Heart left ventricle (tissue), 16 donors: Measurements from ENCODE around the gene BGN. TPM values are rescaled to one million over a fixed set of nuclear protein-coding genes. Genes with fewer than 3 reads are reported as not detected.

ENCODE experiments used
- ATAC-seq, 4 donors: fragments of 200-7000 bp; cut with Tn5 transposase; one replicate each; pipeline ENCODE4 v1.9.1; 2020 to 2022; ENCODE audit warnings: moderate library complexity in 4 of 4, mild to moderate bottlenecking in 3 of 4, moderate number of reproducible peaks in 1 of 4
- DNase-seq, 5 donors: peaks; one replicate each; pipeline ENCODE4 v3.0.0-alpha.2; 2020
- H3K27ac ChIP-seq, 12 donors: fragments of 200-600 bp; sonication (generic) in 4 of 12; one replicate each; pipeline versions ENCODE4 v1.5.0 to v1.8.0; 2016 to 2022; ENCODE audit warnings: mild to moderate bottlenecking in 2 of 12
- H3K27me3 ChIP-seq, 9 donors: fragments of 200-600 bp; sonication (generic) in 2 of 9; one replicate each; pipeline versions ENCODE4 v1.5.1 to v1.8.0; 2016 to 2022; ENCODE audit warnings: mild to moderate bottlenecking in 3 of 9
- H3K36me3 ChIP-seq, 9 donors: fragments of 200-600 bp; sonication (generic) in 2 of 9; one replicate each; pipeline versions ENCODE4 v1.5.0 to v1.8.0; 2018 to 2022; ENCODE audit warnings: mild to moderate bottlenecking in 2 of 9
- H3K4me1 ChIP-seq, 12 donors: fragments of 200-600 bp; sonication (generic) in 4 of 12; one replicate each; pipeline versions ENCODE4 v1.5.0 to v1.8.0; 2016 to 2022; ENCODE audit warnings: mild to moderate bottlenecking in 3 of 12
- H3K4me3 ChIP-seq, 12 donors: fragments of 200-600 bp; sonication (generic) in 4 of 12; one replicate each; pipeline versions ENCODE4 v1.5.0 to v1.8.0; 2017 to 2022; ENCODE audit warnings: mild to moderate bottlenecking in 9 of 12, moderate library complexity in 4 of 12
- H3K9me3 ChIP-seq, 12 donors: fragments of 200-600 bp; sonication (generic) in 4 of 12; one replicate each; pipeline versions ENCODE4 v1.5.0 to v1.8.0; 2016 to 2022; ENCODE audit warnings: mild to moderate bottlenecking in 1 of 12
- POLR2A ChIP-seq, 2 donors: fragments of 450-650 bp; IDR thresholded peaks; one replicate each; pipeline ENCODE4 v1.6.1; 2017; ENCODE audit warnings: antibody characterized with exemption in 2 of 2, mild to moderate bottlenecking in 2 of 2, moderate library complexity in 2 of 2
- WGBS, 4 donors: extraction: QIAGEN DNeasy Blood & Tissue Kit in 2 of 4; methylation state at CpG; one replicate each; pipeline versions ENCODE4 v1.1.5 to v1.1.7; 2013 to 2018; 5-methylcytosine and 5-hydroxymethylcytosine counted together
- intact Hi-C, 10 donors: fragments of 100-400 bp; cut with DNase I; formaldehyde crosslinking; loops; one replicate each; pipeline versions ENCODE4 v1.11.1 to v1.14.2; 2022
- polyA plus RNA-seq, 2 donors: library from polyadenylated mRNA; stranded (reverse); fragments of 200-250 nt; gene quantifications; one replicate each; pipeline ENCODE4 v1.2.3, GENCODE V29; 2013
- total RNA-seq, 9 donors: library from RNA; depleted of rRNA in 2 of 9; stranded (reverse); fragments of >200 nt in 2 of 9; fragmentation: NEBNext Ultra II Directional in 3 of 9; extraction: Animal tissue kit (Norgen Biotek cat#: 25700) in 3 of 9; gene quantifications; one replicate each; pipeline versions ENCODE4 v1.1.0 to v1.2.4, GENCODE V29; 2016 to 2023
- TF ChIP-seq, protein P1 (sequence below), 12 donors: fragments of 200-600 bp; sonication (generic) in 4 of 12; IDR thresholded peaks; one replicate each; pipeline versions ENCODE4 v1.5.0 to v1.8.0; 2018 to 2022; ENCODE audit warnings: antibody characterized with exemption in 12 of 12, mild to moderate bottlenecking in 5 of 12
- donor health status: ischemic (EF 13 %, LVEDD 7.1; RV severe dilation, severe dysfunction).
- donor health status: healthy with polysubstance abuse.
- donor health status: DM: no; HTN: yes; CAD: no.
- donor health status: DM: no; HTN: no; CAD: no.
- donor health status: ischemic (EF 25% LVEDD 6.9; RV normal size, moderate dysfunction).
- donor health status: ischemic (EF 25% LVEDD 5.7; RV mildly dilated, moderate dysfunction).
- donor health status: healthy.
- donor health status: DM: yes; HTN: yes; CAD: no.
- donor health status: ischemic (EF 35%, LVEDD 5.7; RV mildly dilated, moderate dysfunction).
- donor health status: nonischemic (EF 11% LVEDD 7.7; RV severe dilation, severe dysfunction).
- donor health status: DM: yes; HTN: yes; CAD: no.
- donor health status: PGD.
- donor health status: ischemic (EF 29% LVEDD 5.4; RV normal size, mild dysfunction).
- donor health status: nonischemic (EF 23%, LVEDD 6.1; RV moderate dilation, normal function).

BGN gene
- total and polyA plus RNA-seq, 11 donors = 55.7 to 264 (median 76.9) TPM

- 80 to 94% (median 85%) methylated on average over 8 to 11 of the region's 11 CpGs for WGBS, 4 donors
- intact Hi-C loops = loop anchor here in 2 of 10 donors (5.0 to 10.0 kb wide), 2 partner anchors 130 to 418 kb away; no protein-coding TSS in a partner anchor
These were observed 42.3 kb downstream of the BGN start for GRCh38 chrX:153537080-153537479.

GRCh38 chrX:153537526-153538295 is 42.9 kb downstream of the BGN start:
- Histone ChIP-seq H3K4me1 (peaks cover 0 to 3% (median 0%) of the 10 kb centered on the region in 12 donors), H3K4me3 (no peak overlapping the region), H3K36me3 (no peaks in the 10 kb centered on the region), H3K27ac (no peak overlapping the region), H3K9me3 (no peaks in the 10 kb centered on the region), H3K27me3 (peaks cover 0 to 11% (median 0%) of the 10 kb centered on the region in 9 donors)
- TF ChIP-seq, protein P1, sequence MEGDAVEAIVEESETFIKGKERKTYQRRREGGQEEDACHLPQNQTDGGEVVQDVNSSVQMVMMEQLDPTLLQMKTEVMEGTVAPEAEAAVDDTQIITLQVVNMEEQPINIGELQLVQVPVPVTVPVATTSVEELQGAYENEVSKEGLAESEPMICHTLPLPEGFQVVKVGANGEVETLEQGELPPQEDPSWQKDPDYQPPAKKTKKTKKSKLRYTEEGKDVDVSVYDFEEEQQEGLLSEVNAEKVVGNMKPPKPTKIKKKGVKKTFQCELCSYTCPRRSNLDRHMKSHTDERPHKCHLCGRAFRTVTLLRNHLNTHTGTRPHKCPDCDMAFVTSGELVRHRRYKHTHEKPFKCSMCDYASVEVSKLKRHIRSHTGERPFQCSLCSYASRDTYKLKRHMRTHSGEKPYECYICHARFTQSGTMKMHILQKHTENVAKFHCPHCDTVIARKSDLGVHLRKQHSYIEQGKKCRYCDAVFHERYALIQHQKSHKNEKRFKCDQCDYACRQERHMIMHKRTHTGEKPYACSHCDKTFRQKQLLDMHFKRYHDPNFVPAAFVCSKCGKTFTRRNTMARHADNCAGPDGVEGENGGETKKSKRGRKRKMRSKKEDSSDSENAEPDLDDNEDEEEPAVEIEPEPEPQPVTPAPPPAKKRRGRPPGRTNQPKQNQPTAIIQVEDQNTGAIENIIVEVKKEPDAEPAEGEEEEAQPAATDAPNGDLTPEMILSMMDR (IDR thresholded peaks at IDR 0.05) = no peak
- TF ChIP-seq POLR2A (IDR thresholded peaks at IDR 0.05) = no peak
- intact Hi-C loops = loop anchor here in 2 of 10 donors (2.0 to 10.0 kb wide), 3 partner anchors 130 to 417 kb away; no protein-coding TSS in a partner anchor
- ATAC-seq (no peak), DNase-seq (no peak)
- 75 to 83% (median 79%) methylated on average over 21 to 26 of the region's 26 CpGs for WGBS, 4 donors

More at GRCh38 chrX:153537080-153537479, 42.3 kb downstream of the BGN start:
- TF ChIP-seq, protein P1 (IDR thresholded peaks at IDR 0.05) = no peak
- no peak for TF ChIP-seq POLR2A (IDR thresholded peaks at IDR 0.05)
- DNase-seq (no peak), ATAC-seq (no peak)
- Histone ChIP-seq H3K9me3 (no peaks in the 10 kb centered on the region), H3K27ac (no peak overlapping the region), H3K4me1 (peaks cover 0 to 3% (median 0%) of the 10 kb centered on the region in 12 donors), H3K4me3 (no peak overlapping the region), H3K27me3 (peaks cover 0 to 11% (median 0%) of the 10 kb centered on the region in 9 donors), H3K36me3 (no peaks in the 10 kb centered on the region)

DNA sequence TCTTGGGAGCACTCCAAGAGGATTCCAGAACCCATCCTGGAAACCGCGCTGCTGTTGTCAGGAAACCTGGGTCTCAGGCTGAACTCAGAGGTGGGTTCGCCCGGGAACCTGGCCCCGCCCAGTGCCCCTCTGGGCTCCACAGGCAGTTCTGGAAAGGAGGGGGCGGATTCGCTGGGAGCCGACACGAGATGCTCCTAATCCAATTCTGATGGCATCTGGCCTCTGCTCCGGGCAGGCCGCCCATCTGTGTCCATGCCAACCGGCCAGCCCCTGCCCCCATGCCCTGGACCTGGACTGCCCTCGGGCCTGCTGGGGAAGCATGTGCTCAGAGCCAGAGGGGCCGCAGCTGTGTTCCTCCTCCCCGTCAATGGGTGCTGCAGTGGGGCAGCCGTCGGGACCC is 43.6 kb downstream of the BGN start:
- Histone ChIP-seq H3K36me3 (no peaks in the 10 kb centered on the region), H3K4me1 (peaks cover 0 to 3% (median 0%) of the 10 kb centered on the region in 12 donors), H3K27ac (no peak overlapping the region), H3K27me3 (peaks cover 0 to 11% (median 0%) of the 10 kb centered on the region in 9 donors), H3K9me3 (no peaks in the 10 kb centered on the region), H3K4me3 (no peak overlapping the region)
- 66 to 89% (median 77%) methylated on average over 14 to 17 of the region's 17 CpGs for WGBS, 4 donors
- DNase-seq (no peak), ATAC-seq (no peak)
- intact Hi-C loops = loop anchor here in 2 of 10 donors (2.0 to 10.0 kb wide), 3 partner anchors 129 to 416 kb away; no protein-coding TSS in a partner anchor
- TF ChIP-seq, protein P1 (IDR thresholded peaks at IDR 0.05) = no peak
- TF ChIP-seq POLR2A (IDR thresholded peaks at IDR 0.05) = no peak
